ENCODE measurements around the gene BRCC3. TPM values are rescaled to one million over a fixed set of nuclear protein-coding genes. Genes with fewer than 3 reads are reported as not detected.

BRCC3 gene
- 8.2 and 10.8 TPM in 2 replicates for total RNA-seq

GRCh38 chrX:155070975-155071693 lies at the start of gene BRCC3, which contains the start of the genes CMC4 and MTCP1:
Gene BRCC3 (plus strand): TSS chrX:155071508. CDS start chrX:155071528, 20 bp downstream.
Gene CMC4 (minus strand): TSS chrX:155071136. CDS start chrX:155064023, 7,113 bp downstream.
Gene MTCP1 (minus strand): TSS chrX:155071136. CDS start chrX:155066010, 5,126 bp downstream.

GRCh38 chrX:155022585-155022984 lies 48.7 kb upstream of the BRCC3 start, which contains the start of gene F8:
Gene F8 (minus strand): TSS chrX:155022723. CDS start chrX:155022552, 171 bp downstream.

GRCh38 chrX:155026727-155027508 lies 44.4 kb upstream of the BRCC3 start, which contains the start of gene FUNDC2:
Gene FUNDC2 (plus strand): TSS chrX:155026844. CDS start chrX:155026939, 95 bp downstream.

Other genes with a start within 250 kb of the BRCC3 start
- gene SMIM9, start 236.8 kb upstream of the BRCC3 start, total RNA-seq, result not detected in 2 replicates
- 1.1 and 1.3 TPM in 2 replicates for gene F8A1, start 185.2 kb upstream of the BRCC3 start, total RNA-seq
- gene F8, start 48.8 kb upstream of the BRCC3 start, total RNA-seq, result 4.4 and 5.6 TPM in 2 replicates
- 33.6 and 59.7 TPM in 2 replicates for gene FUNDC2, start 44.7 kb upstream of the BRCC3 start, total RNA-seq
- gene CMC4, start 372 bp upstream of the BRCC3 start, total RNA-seq, result 5.4 and 9.1 TPM in 2 replicates
- 24.9 and 25.3 TPM in 2 replicates for gene MTCP1, start 372 bp upstream of the BRCC3 start, total RNA-seq
- gene VBP1, start 145.0 kb downstream of the BRCC3 start, total RNA-seq, result 42.4 and 47.6 TPM in 2 replicates
- gene RAB39B, start 193.0 kb downstream of the BRCC3 start, total RNA-seq, result 0.83 and 0.85 TPM in 2 replicates